GM12878 (cell line): ENCODE results near the gene DYNLT4. TPM values are rescaled to one million over a fixed set of nuclear protein-coding genes. Genes with fewer than 3 reads are reported as not detected.

Experiments
- ATAC-seq: fragments of 200-7000 bp; cut with Tn5 transposase; 3 replicates; pipeline ENCODE4 v1.9.1; 2020; ENCODE audit warnings: mild to moderate bottlenecking, moderate library complexity
- BruUV-seq: library from RNA; stranded (reverse); fragments of 400-500 nt; replicated peaks from 2 replicates; lab custom pipeline; 2021; lab: Mats Ljungman, UMichigan
- CTCF ChIA-PET: fragments of 300-600 bp; sonication (Branson Sonifier 250); formaldehyde crosslinking; extraction: SDS; loops from one replicate; lab custom pipeline; 2021; ENCODE audit warnings: inconsistent platforms; lab: Yijun Ruan, JAX
- POLR2A ChIA-PET: fragments of 350-600 bp; formaldehyde crosslinking; extraction: SDS; loops from one replicate; lab custom pipeline; 2021; ENCODE audit warnings: inconsistent platforms; lab: Charles Lee
- RAD21 ChIA-PET: fragments of 300-600 bp; sonication (Branson Sonifier 250); formaldehyde crosslinking; loops from one replicate; lab custom pipeline; 2023; ENCODE audit warnings: antibody characterized with exemption; ENCODE audit not compliant: unreplicated experiment; lab: Charles Lee
- SMC1A ChIA-PET: fragments of 300-600 bp; sonication (Branson Sonifier 250); formaldehyde crosslinking; loops from one replicate; lab custom pipeline; 2023; ENCODE audit not compliant: unreplicated experiment, uncharacterized antibody; lab: Charles Lee
- DNase-seq: peaks from one replicate; pipeline ENCODE4 v3.0.0-alpha.2; 2011; ENCODE audit warnings: low read depth, low spot score
- FAIRE-seq: peaks from 3 replicates; lab custom pipeline; 2011; peaks lifted over from hg19 to GRCh38; lab: Jason Lieb, UNC
- H2AFZ ChIP-seq: 2 replicates; pipeline ENCODE4 v1.6.0; 2011; ENCODE audit warnings: low read depth, low read length, control low read depth; ENCODE audit not compliant: control insufficient read depth
- H3K27ac ChIP-seq: 2 replicates; pipeline ENCODE4 v1.5.1; 2011; ENCODE audit warnings: control low read depth; ENCODE audit not compliant: control insufficient read depth, insufficient read depth
- H3K27me3 ChIP-seq, 2 experiments: replicated peaks in 1 of 2; 2 replicates each; pipeline versions ENCODE4 v1.6.0 to v1.6.1; 2011; ENCODE audit warnings: low read length in 1 of 2; ENCODE audit not compliant: control insufficient read depth in 2 of 2, insufficient read depth in 2 of 2
- H3K36me3 ChIP-seq, 2 experiments: 2 replicates each; pipeline ENCODE4 v1.5.1; 2011; ENCODE audit warnings: low read length in 1 of 2; ENCODE audit not compliant: control insufficient read depth in 2 of 2, insufficient read depth in 2 of 2
- H3K4me1 ChIP-seq: 2 replicates; pipeline ENCODE4 v1.6.1; 2011; ENCODE audit warnings: mild to moderate bottlenecking, low read length, moderate library complexity, mixed read lengths; ENCODE audit not compliant: control insufficient read depth, insufficient read depth
- H3K4me2 ChIP-seq: 2 replicates; pipeline ENCODE4 v1.6.0; 2011; ENCODE audit warnings: control low read depth; ENCODE audit not compliant: control insufficient read depth, insufficient read depth
- H3K4me3 ChIP-seq: fragments of 200-600 bp; sonication (generic); 2 replicates; pipeline ENCODE4 v1.5.1; 2016
- H3K79me2 ChIP-seq: 2 replicates; pipeline ENCODE4 v1.6.0; 2011; ENCODE audit warnings: low read length; ENCODE audit not compliant: control insufficient read depth, insufficient read depth
- H3K9ac ChIP-seq: 2 replicates; pipeline ENCODE4 v1.8.0; 2011; ENCODE audit warnings: low read length, control low read depth, mixed read lengths; ENCODE audit not compliant: control insufficient read depth, insufficient read depth
- H3K9me3 ChIP-seq: replicated peaks from 3 replicates; pipeline ENCODE4 v1.5.1; 2011; ENCODE audit warnings: mild to moderate bottlenecking, low read length; ENCODE audit not compliant: control insufficient read depth, insufficient read depth
- H4K20me1 ChIP-seq: 2 replicates; pipeline ENCODE4 v1.6.0; 2011; ENCODE audit not compliant: control insufficient read depth, insufficient read depth
- CBX3 ChIP-seq: fragments of 200-600 bp; sonication (generic); IDR thresholded peaks from 2 replicates; pipeline ENCODE4 v1.6.1; 2016; ENCODE audit warnings: low read depth, borderline replicate concordance
- CBX5 ChIP-seq: sonication (generic); IDR thresholded peaks from 2 replicates; pipeline ENCODE4 v1.6.1; 2016; ENCODE audit warnings: low read depth, moderate library complexity, mild to moderate bottlenecking, inconsistent platforms
- CEBPB ChIP-seq, 2 experiments: fragments of 150-350 bp in 1 of 2; IDR thresholded peaks; 2 replicates each; pipeline ENCODE4 v1.6.1; 2012 to 2014; ENCODE audit warnings: low read depth in 2 of 2, low read length in 2 of 2, borderline replicate concordance in 1 of 2, inconsistent platforms in 1 of 2
- CHD1 ChIP-seq: IDR thresholded peaks from 2 replicates; pipeline ENCODE4 v1.6.1; 2012; ENCODE audit warnings: low read depth, low read length, improper control_type of control experiment
- CREM ChIP-seq: IDR thresholded peaks from 2 replicates; pipeline ENCODE4 v1.6.1; 2014; ENCODE audit warnings: antibody characterized with exemption, low read depth
- DPF2 ChIP-seq: fragments of 450-650 bp; IDR thresholded peaks from 2 replicates; pipeline ENCODE4 v1.6.1; 2017; ENCODE audit warnings: mild to moderate bottlenecking
- HDAC2 ChIP-seq: fragments of 200-600 bp; sonication (generic); IDR thresholded peaks from 2 replicates; pipeline ENCODE4 v1.6.1; 2017
- JUNB ChIP-seq: IDR thresholded peaks from 2 replicates; pipeline ENCODE4 v1.6.1; 2016; ENCODE audit warnings: antibody characterized with exemption, mild to moderate bottlenecking
- LARP7 ChIP-seq: fragments of 450-650 bp; IDR thresholded peaks from 2 replicates; pipeline ENCODE4 v1.6.1; 2017; ENCODE audit warnings: mild to moderate bottlenecking
- MEF2B ChIP-seq: fragments of 450-650 bp; IDR thresholded peaks from 2 replicates; pipeline ENCODE4 v1.6.1; 2018; ENCODE audit warnings: mild to moderate bottlenecking, moderate library complexity; ENCODE audit not compliant: partially characterized antibody, poor library complexity, severe bottlenecking
- NFXL1 ChIP-seq: fragments of 450-650 bp; IDR thresholded peaks from 2 replicates; pipeline ENCODE4 v1.6.1; 2017; ENCODE audit warnings: antibody characterized with exemption, mild to moderate bottlenecking, borderline replicate concordance
- ZNF687 ChIP-seq: fragments of 450-650 bp; IDR thresholded peaks from 2 replicates; pipeline ENCODE4 v1.6.1; 2017; ENCODE audit warnings: mild to moderate bottlenecking, moderate library complexity
- WGBS: methylation state at CpG from one replicate; pipeline ENCODE4 v1.1.6; 2016; ENCODE audit warnings: low lambda C conversion rate; ENCODE audit not compliant: insufficient replicate concordance, insufficient coverage; ENCODE audit errors: missing lambda C conversion rate; 5-methylcytosine and 5-hydroxymethylcytosine counted together
- in situ Hi-C: fragments of 300-500 bp; cut with MboI; formaldehyde crosslinking; loops from 9 replicates; pipeline ENCODE4 v1.14.3; 2018; ENCODE audit warnings: mixed read lengths
- intact Hi-C: fragments of 100-400 bp; cut with micrococcal nuclease; formaldehyde crosslinking; loops from one replicate; pipeline ENCODE4 v1.14.2; 2022; ENCODE audit not compliant: unreplicated experiment
- polyA plus RNA-seq, 11 experiments: library from polyadenylated mRNA; depleted of rRNA in 4 of 11; unstranded in 6 of 11; stranded (reverse) in 5 of 11; fragments of >200 nt; fragmentation: Nextera tagmentation in 4 of 11; fragmentation: Illumina TruSeq in 1 of 11; extraction: Ambion mirVana in 4 of 11; extraction: Trizol in 1 of 11; gene quantifications; 1 replicate in 1 of 11; 2 replicates in 10 of 11; pipeline versions ENCODE4 v1.2.1 to v1.2.3, GENCODE V29; 2011 to 2016; ENCODE audit warnings: inconsistent platforms in 2 of 11, missing spikeins in 2 of 11, low read depth in 1 of 11
- total RNA-seq, 4 experiments: library from RNA; depleted of rRNA in 3 of 4; stranded (reverse); fragments of >200 nt in 3 of 4; fragmentation: Illumina TruSeq in 1 of 4; extraction: Trizol in 1 of 4; gene quantifications; 2 replicates each; pipeline versions ENCODE4 v1.2.1 to v1.2.3, GENCODE V29; 2013 to 2021
- TF ChIP-seq, protein P1 (sequence below): fragments of 450-650 bp; formaldehyde crosslinking; IDR thresholded peaks from 2 replicates; pipeline ENCODE4 v1.4.0; 2022; ENCODE audit warnings: mild to moderate bottlenecking, moderate library complexity

Gene DYNLT4
- total and polyA plus RNA-seq, 10 of the 15 experiments (the other 5 are each of a cell fraction or from before 2014, with no cell fraction given) = 0.23 to 0.28 TPM; not detected in 8

DNA sequence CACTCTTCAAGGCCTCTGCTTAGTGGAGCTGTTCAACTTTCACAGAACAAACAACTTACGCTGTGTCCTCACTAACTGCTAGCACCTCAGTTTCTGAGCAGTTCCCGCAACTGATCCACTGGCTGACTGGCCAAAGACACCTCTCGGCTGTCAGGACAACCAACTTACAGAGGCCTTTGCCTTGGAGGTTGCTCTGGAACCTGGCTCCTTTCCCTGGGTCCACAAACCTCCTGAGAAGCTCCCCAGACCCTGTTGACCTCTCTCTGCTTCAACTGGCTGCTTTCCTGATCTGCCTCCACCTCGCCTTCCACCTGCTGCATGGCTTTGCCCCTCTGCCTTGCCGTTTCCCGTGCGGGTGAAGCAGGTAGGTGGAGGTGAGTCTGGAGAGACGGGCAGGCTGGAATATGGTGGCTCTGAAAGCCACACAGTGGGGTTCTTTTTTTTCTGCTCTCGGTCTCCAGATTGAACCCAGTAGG is 14.1 kb upstream of the DYNLT4 start (continued):
- TF ChIP-seq JUNB (no peak), CEBPB (IDR thresholded peaks at IDR 0.05; ENCODE audit: borderline replicate concordance in 1 of 2, low read depth in 2 of 2, low read length in 2 of 2) (no peak), ZNF687 (no peak), CREM (no peak)

DNA sequence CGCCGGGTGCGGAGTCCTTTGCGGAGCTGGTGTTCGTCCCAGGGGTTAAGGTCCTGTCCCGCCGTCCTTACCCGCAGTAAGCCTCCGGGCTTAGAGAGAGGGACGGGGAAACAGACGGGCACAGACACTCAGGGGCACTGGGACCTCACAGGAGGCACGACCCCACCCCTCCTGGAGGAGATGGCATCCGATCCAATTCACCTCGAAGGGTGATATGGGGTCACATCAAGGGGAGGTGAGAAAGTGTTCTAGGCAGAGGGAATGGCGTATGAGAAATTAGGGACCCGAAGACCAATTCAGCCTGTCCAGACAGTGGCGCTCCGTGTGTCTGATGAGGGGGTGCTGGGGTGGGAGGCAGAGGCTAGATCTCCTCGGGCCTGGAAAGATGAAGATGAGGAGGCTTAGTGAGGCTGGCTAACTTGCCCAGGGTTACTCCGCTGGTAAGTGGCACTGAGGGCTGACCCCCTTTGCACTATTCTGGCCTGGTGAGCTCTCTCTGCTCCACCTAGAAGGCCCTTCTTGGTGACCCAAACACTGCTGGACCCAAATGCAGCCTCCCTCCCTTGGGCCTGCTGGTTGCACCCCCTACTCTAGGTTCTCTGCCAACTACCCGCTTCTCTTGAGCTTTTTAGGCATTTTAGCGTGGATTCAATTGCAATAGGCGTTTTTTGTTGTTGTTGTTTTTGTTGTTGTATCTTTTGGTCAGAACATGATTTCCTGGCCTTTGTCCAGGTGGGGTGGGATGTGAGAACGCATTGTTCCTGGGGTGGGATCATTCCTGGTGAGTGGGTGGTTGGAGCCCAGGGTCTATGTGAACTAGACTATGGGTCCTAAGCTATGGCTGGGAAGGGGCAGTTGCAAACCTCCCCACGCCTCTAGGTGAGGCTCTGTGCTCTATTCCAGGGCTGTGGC is 13.4 kb upstream of the DYNLT4 start:
- Histone ChIP-seq H3K27ac (peak overlapping the region; percentile 100), H3K4me3 (peak overlapping the region; percentile 25; the same call in 1 of the 2 replicates), H3K79me2 (no peaks in the 10 kb centered on the region), H3K9me3 (no peaks in the 10 kb centered on the region), H3K36me3 (no peaks in the 10 kb centered on the region), H3K27me3 (no peaks in the 10 kb centered on the region), H4K20me1 (no peaks in the 10 kb centered on the region), H2AFZ (peak overlapping the region; percentile 100), H3K9ac (peak overlapping the region; percentile 97), H3K4me2 (peak overlapping the region; percentile 96), H3K4me1 (peaks cover 4% of the 10 kb centered on the region)
- ChIA-PET RAD21 (interaction anchor here (0.5 to 3.5 kb wide), 7 partner anchors 9 to 483 kb away, joined by 3 to 41 read pairs (median 4); partner anchors contain the start of genes BTBD19, HECTD3, PLK3 and UROD), POLR2A (interaction anchor here (0.6 to 5.9 kb wide), 10 partner anchors 10 to 758 kb away, joined by 3 to 56 read pairs (median 4); partner anchors contain the start of genes BTBD19, HECTD3 and PLK3), CTCF (interaction anchor here (1.2 to 4.7 kb wide), 8 partner anchors 9 to 191 kb away, joined by 4 to 45 read pairs (median 8); partner anchors contain the start of genes BTBD19, DYNLT4, HECTD3 and PLK3), SMC1A (interaction anchor here (0.7 to 5.9 kb wide), 7 partner anchors 10 to 485 kb away, joined by 3 to 52 read pairs (median 6); partner anchors contain the start of genes BTBD19, DYNLT4 and PLK3)
- ATAC-seq (no peak), FAIRE-seq (no peak), DNase-seq (no peak)
- no TSS peak for BruUV-seq
- in situ Hi-C loops (no loop called here), intact Hi-C loops (no loop called here)
- WGBS = 34% methylated on average over 25 of the region's 25 CpGs
- no peak for TF ChIP-seq CHD1
- peak; percentile 10 for TF ChIP-seq MEF2B
- no peak for TF ChIP-seq HDAC2
- TF ChIP-seq CBX3 = no peak
- TF ChIP-seq CBX5 = no peak
- TF ChIP-seq, protein P1, sequence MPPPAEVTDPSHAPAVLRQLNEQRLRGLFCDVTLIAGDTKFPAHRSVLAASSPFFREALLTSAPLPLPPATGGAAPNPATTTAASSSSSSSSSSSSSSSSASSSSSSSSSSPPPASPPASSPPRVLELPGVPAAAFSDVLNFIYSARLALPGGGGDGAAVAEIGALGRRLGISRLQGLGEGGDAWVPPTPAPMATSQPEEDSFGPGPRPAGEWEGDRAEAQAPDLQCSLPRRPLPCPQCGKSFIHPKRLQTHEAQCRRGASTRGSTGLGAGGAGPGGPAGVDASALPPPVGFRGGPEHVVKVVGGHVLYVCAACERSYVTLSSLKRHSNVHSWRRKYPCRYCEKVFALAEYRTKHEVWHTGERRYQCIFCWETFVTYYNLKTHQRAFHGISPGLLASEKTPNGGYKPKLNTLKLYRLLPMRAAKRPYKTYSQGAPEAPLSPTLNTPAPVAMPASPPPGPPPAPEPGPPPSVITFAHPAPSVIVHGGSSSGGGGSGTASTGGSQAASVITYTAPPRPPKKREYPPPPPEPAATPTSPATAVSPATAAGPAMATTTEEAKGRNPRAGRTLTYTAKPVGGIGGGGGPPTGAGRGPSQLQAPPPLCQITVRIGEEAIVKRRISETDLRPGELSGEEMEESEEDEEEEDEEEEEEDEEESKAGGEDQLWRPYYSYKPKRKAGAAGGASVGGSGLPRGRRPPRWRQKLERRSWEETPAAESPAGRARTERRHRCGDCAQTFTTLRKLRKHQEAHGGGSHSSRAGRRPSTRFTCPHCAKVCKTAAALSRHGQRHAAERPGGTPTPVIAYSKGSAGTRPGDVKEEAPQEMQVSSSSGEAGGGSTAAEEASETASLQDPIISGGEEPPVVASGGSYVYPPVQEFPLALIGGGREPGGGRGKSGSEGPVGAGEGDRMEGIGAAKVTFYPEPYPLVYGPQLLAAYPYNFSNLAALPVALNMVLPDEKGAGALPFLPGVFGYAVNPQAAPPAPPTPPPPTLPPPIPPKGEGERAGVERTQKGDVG (CRISPR knock-in tag) = no peak
- 0 out of 2 replicates have a peak, but pooled peaks have one; percentile 2 for TF ChIP-seq LARP7
- TF ChIP-seq DPF2 = 0 out of 2 replicates have a peak, but pooled peaks have one; percentile 30
- TF ChIP-seq NFXL1 = no peak
